GM12873 (cell line): ENCODE data around the gene DEAF1.

Experiments
- TF ChIP-seq, protein P1 (sequence below): IDR thresholded peaks from 2 replicates; pipeline ENCODE4 v1.5.1; 2012; ENCODE audit warnings: low read depth, mild to moderate bottlenecking, moderate library complexity, low read length, control low read depth; ENCODE audit not compliant: insufficient read depth; ENCODE audit errors: missing control alignments

DEAF1 gene

DNA sequence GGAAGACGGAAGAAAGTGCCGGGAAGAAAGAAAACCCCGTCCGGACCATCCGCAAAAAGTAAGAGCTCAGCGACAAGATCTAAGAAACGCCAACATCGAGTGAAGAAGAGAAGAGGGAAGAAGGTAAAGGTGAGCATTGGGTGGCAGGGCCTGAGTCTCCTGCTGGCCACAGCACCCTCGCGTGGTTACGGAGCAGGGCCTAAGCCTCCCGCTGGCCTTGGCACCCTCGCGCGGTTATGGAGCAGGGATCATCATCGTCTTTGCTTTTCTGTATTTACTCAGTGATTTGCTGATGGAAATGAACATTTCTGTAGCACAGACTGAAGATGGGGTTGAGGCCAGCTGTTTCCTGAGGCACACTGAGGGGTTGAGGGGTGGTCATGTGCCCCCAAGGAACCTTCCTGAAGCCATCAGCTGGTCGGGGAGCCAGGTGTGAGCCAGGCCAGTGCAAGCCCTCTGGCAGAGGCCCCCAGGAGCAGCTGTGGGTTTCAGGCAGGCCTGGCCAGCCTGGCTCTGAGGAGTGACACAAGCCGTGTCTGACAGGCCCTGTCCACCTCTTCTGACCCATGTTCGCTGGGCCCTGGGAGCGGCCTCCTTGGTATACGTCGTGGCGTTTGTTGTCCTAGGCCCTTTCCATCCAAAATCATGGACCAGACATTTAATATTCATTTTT, 93.3 kb downstream of the DEAF1 start:
- TF ChIP-seq, protein P1, sequence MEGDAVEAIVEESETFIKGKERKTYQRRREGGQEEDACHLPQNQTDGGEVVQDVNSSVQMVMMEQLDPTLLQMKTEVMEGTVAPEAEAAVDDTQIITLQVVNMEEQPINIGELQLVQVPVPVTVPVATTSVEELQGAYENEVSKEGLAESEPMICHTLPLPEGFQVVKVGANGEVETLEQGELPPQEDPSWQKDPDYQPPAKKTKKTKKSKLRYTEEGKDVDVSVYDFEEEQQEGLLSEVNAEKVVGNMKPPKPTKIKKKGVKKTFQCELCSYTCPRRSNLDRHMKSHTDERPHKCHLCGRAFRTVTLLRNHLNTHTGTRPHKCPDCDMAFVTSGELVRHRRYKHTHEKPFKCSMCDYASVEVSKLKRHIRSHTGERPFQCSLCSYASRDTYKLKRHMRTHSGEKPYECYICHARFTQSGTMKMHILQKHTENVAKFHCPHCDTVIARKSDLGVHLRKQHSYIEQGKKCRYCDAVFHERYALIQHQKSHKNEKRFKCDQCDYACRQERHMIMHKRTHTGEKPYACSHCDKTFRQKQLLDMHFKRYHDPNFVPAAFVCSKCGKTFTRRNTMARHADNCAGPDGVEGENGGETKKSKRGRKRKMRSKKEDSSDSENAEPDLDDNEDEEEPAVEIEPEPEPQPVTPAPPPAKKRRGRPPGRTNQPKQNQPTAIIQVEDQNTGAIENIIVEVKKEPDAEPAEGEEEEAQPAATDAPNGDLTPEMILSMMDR = no peak

DNA sequence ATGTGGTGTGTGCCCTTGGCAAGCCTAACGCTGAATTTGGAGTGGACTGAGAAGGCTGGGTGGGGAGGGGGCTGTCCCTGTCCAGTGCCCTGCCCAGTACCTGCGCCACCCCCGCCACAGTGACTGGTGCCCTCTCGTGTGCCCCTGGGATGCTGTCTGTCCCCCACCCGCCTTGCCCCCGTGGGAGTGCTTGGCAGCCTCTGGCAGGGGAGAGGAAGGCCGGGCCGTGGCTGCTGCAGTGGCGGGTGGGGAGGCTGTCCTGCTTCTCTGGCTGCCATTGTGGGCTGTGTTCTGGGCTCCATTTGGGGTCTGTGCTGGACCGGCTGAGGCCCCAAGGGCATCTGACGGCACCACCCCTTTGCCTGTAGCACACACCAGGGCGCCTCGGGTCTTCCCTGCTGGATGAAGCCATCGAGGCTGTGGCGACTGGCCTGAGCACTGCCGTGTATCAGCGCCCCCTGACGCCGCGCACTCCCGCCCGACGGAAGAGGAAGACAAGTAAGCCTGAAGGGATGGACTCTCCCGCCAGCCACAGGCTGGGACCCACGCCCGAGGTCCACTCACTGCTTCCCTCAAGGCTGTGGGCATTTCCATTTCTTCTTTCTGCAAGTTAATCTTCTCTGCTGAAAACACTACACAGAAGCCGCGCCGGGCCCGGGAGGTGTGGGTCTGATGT, 96.9 kb downstream of the DEAF1 start:
- TF ChIP-seq, protein P1 = no peak

DNA sequence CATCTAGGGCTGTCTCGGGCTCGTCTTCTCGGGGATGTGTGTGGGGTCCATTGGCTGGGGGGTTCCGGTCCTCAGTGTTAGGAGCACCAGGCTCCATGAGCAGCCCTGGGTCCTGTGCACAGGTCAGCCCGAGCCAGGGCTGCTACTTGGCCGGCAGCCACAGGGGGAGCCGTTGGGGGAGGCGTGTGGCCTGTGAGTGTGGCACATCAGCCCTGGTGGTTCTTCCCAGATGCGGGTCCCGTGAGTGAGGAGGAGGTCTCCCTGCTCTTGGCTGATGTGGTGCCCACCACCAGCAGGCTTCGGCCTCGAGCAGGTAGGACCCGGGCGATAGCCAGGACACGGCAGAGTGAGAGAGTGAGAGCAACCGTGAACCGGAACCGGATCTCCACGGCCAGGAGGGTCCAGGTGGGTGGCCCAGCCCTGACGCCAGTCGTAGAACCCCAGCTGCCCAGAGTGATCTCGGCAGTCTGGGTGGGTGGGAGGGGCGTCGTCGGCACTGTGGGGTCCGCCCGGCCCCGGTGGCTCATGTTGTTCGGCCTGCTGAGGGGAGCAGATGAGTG, 97.8 kb downstream of the DEAF1 start:
- TF ChIP-seq, protein P1 = peak; percentile 54

DNA sequence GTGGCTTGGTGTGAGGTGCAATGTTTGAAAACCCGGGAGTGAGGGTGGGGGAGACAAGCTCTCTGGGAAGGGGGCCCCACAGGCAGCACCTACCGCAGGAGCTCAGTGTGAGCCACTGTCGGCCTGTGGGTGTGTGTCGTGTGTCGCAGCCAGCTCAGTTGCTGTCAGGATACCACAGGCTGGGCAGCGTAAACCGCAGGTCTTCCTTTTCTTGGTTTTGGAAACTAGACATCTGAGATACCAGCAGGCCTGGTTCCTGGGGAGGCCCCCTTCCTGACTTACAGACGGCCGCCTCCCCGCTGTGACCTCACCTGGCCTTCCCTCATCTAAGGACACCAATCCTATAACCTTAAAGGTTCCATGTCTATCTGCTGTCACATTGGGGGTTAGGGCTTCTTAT, 98.6 kb downstream of the DEAF1 start:
- TF ChIP-seq, protein P1 = no peak

DNA sequence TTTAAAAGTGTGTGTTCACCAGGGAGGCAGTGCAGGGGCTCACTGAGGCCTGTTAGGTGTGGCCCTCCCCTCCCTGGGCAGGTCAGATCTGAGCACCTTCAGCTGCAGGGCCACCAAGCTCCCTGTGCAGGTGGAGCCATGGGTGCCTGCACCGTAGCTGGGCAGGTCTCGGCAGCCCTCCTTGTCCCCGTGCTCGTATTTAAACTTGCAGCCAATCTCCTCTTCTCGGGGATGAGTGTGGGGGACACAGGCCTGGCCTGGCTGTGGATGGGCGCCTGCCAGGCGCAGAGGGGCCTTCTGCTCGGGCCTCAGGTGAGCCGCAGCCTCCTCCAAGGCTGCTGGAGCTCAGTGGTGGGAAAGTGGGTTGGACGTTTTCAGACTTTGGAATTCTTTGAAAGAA, 99.6 kb downstream of the DEAF1 start:
- TF ChIP-seq, protein P1 = no peak
